Measurements from ENCODE around the gene EPHA2.

Gene EPHA2

GRCh38 chr1:16149146-16149545, 6.7 kb downstream of the EPHA2 start:
- H3K27me3 ChIP-seq (ENCODE audit: control insufficient read depth, insufficient read depth, low read length, poor library complexity, severe bottlenecking) = peaks cover 3% of the 10 kb centered on the region
- 96 to 97% methylated on average over 7 of the region's 7 CpGs for WGBS, 2 experiments

DNA sequence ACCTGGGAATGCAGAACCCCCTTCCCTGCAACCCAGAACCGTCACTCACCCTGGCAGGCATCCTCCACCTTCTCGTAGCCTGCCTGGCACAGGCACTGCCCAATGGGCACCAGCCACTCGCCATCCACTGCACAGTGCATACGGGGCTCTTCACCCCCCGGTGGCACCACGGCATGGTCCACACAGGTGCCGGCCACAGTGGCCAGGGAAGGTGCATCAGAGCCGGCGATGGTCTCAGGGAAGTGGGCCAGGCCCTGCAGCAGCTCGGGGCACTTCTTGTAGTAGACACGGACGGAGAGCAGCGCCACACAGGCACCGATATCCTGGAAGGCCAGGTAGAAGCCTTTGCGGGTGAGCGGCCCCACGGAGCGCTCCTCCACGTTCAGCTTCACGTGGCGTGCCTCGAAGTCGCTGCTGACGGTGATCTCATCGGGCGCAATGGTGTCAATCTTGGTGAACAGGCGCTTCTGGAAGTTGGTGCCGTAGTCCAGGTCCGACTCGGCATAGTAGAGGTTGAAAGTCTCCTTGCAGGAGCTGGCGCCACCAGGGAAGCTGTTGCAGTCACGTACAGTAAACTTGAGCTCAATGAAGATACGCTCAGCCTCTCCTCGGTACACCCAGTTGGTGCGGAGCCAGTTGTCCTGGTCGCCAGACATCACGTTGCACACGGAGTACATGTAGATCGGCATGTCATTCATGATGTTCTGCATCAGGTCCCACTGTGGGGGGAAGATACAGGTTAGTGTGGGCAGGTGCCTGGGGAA, 7.4 kb downstream of the EPHA2 start:
- H3K27me3 ChIP-seq (ENCODE audit: control insufficient read depth, insufficient read depth, low read length, poor library complexity, severe bottlenecking) = peaks cover 3% of the 10 kb centered on the region
- H3K4me1 ChIP-seq (ENCODE audit: control insufficient read depth, insufficient read depth, low read length) = peaks cover 61% of the 10 kb centered on the region
- H3K36me3 ChIP-seq (ENCODE audit: control insufficient read depth, insufficient read depth, low read length) = peaks cover 12% of the 10 kb centered on the region
- no peak overlapping the region for H3K4me3 ChIP-seq (ENCODE audit: insufficient read depth, low read depth, low read length)
- no peak overlapping the region for H3K27ac ChIP-seq (ENCODE audit: insufficient read depth, low read depth, low read length, poor library complexity, severe bottlenecking)
- WGBS, 2 experiments = 94% methylated on average over 39 of the region's 39 CpGs
- H3K9me3 ChIP-seq (ENCODE audit: control insufficient read depth, low read length) = no peaks in the 10 kb centered on the region

More at GRCh38 chr1:16149146-16149545, 6.7 kb downstream of the EPHA2 start:
- Histone ChIP-seq H3K4me3 (ENCODE audit: insufficient read depth, low read depth, low read length) (no peak overlapping the region), H3K27ac (ENCODE audit: insufficient read depth, low read depth, low read length, poor library complexity, severe bottlenecking) (no peak overlapping the region), H3K9me3 (ENCODE audit: control insufficient read depth, low read length) (no peaks in the 10 kb centered on the region), H3K36me3 (ENCODE audit: control insufficient read depth, insufficient read depth, low read length) (peaks cover 11% of the 10 kb centered on the region), H3K4me1 (ENCODE audit: control insufficient read depth, insufficient read depth, low read length) (peaks cover 67% of the 10 kb centered on the region)

GRCh38 chr1:16147156-16147926, 8.5 kb downstream of the EPHA2 start:
- Histone ChIP-seq H3K9me3 (ENCODE audit: control insufficient read depth, low read length) (no peaks in the 10 kb centered on the region), H3K36me3 (ENCODE audit: control insufficient read depth, insufficient read depth, low read length) (peaks cover 18% of the 10 kb centered on the region), H3K4me1 (ENCODE audit: control insufficient read depth, insufficient read depth, low read length) (peaks cover 50% of the 10 kb centered on the region), H3K27me3 (ENCODE audit: control insufficient read depth, insufficient read depth, low read length, poor library complexity, severe bottlenecking) (peaks cover 3% of the 10 kb centered on the region), H3K27ac (ENCODE audit: insufficient read depth, low read depth, low read length, poor library complexity, severe bottlenecking) (peak overlapping the region; percentile 71), H3K4me3 (ENCODE audit: insufficient read depth, low read depth, low read length) (no peak overlapping the region)
- 82 to 89% methylated on average over 10 of the region's 10 CpGs for whole genome bisulfite sequencing, 2 experiments

- Histone ChIP-seq H3K4me3 (ENCODE audit: insufficient read depth, low read depth, low read length) (no peak overlapping the region), H3K4me1 (ENCODE audit: control insufficient read depth, insufficient read depth, low read length) (peaks cover 49% of the 10 kb centered on the region), H3K27me3 (ENCODE audit: control insufficient read depth, insufficient read depth, low read length, poor library complexity, severe bottlenecking) (no peaks in the 10 kb centered on the region), H3K27ac (ENCODE audit: insufficient read depth, low read depth, low read length, poor library complexity, severe bottlenecking) (peak overlapping the region; percentile 71), H3K9me3 (ENCODE audit: control insufficient read depth, low read length) (no peaks in the 10 kb centered on the region), H3K36me3 (ENCODE audit: control insufficient read depth, insufficient read depth, low read length) (peaks cover 18% of the 10 kb centered on the region)
- 18 to 19% methylated on average over 21 to 23 of the region's 23 CpGs for WGBS, 2 experiments
Observed at GRCh38 chr1:16146279-16147155, 9.4 kb downstream of the EPHA2 start.

- 20 to 22% methylated on average over 26 of the region's 26 CpGs for WGBS, 2 experiments
Observed at GRCh38 chr1:16145662-16146278, 10.1 kb downstream of the EPHA2 start.

GRCh38 chr1:16145030-16145661, 10.7 kb downstream of the EPHA2 start:
- 35 to 43% methylated on average over 19 of the region's 19 CpGs for WGBS, 2 experiments
- peaks cover 18% of the 10 kb centered on the region for H3K36me3 ChIP-seq (ENCODE audit: control insufficient read depth, insufficient read depth, low read length)
- H3K27ac ChIP-seq (ENCODE audit: insufficient read depth, low read depth, low read length, poor library complexity, severe bottlenecking) = no peak overlapping the region
- peaks cover 47% of the 10 kb centered on the region for H3K4me1 ChIP-seq (ENCODE audit: control insufficient read depth, insufficient read depth, low read length)
- no peaks in the 10 kb centered on the region for H3K9me3 ChIP-seq (ENCODE audit: control insufficient read depth, low read length)
- H3K4me3 ChIP-seq (ENCODE audit: insufficient read depth, low read depth, low read length) = no peak overlapping the region
- no peaks in the 10 kb centered on the region for H3K27me3 ChIP-seq (ENCODE audit: control insufficient read depth, insufficient read depth, low read length, poor library complexity, severe bottlenecking)

More at GRCh38 chr1:16145662-16146278, 10.1 kb downstream of the EPHA2 start:
- no peak overlapping the region for H3K4me3 ChIP-seq (ENCODE audit: insufficient read depth, low read depth, low read length)
- no peaks in the 10 kb centered on the region for H3K27me3 ChIP-seq (ENCODE audit: control insufficient read depth, insufficient read depth, low read length, poor library complexity, severe bottlenecking)
- peak overlapping the region; percentile 71 for H3K27ac ChIP-seq (ENCODE audit: insufficient read depth, low read depth, low read length, poor library complexity, severe bottlenecking)
- peaks cover 48% of the 10 kb centered on the region for H3K4me1 ChIP-seq (ENCODE audit: control insufficient read depth, insufficient read depth, low read length)
- peaks cover 18% of the 10 kb centered on the region for H3K36me3 ChIP-seq (ENCODE audit: control insufficient read depth, insufficient read depth, low read length)
- no peaks in the 10 kb centered on the region for H3K9me3 ChIP-seq (ENCODE audit: control insufficient read depth, low read length)

- Histone ChIP-seq H3K27ac (ENCODE audit: insufficient read depth, low read depth, low read length, poor library complexity, severe bottlenecking) (no peak overlapping the region), H3K4me1 (ENCODE audit: control insufficient read depth, insufficient read depth, low read length) (peaks cover 53% of the 10 kb centered on the region), H3K4me3 (ENCODE audit: insufficient read depth, low read depth, low read length) (no peak overlapping the region), H3K27me3 (ENCODE audit: control insufficient read depth, insufficient read depth, low read length, poor library complexity, severe bottlenecking) (no peaks in the 10 kb centered on the region), H3K9me3 (ENCODE audit: control insufficient read depth, low read length) (no peaks in the 10 kb centered on the region), H3K36me3 (ENCODE audit: control insufficient read depth, insufficient read depth, low read length) (peaks cover 18% of the 10 kb centered on the region)
- 89% methylated on average over 8 of the region's 8 CpGs for WGBS, 2 experiments
Observed at GRCh38 chr1:16144325-16145029, 11.4 kb downstream of the EPHA2 start.

- H3K27me3 ChIP-seq (ENCODE audit: control insufficient read depth, insufficient read depth, low read length, poor library complexity, severe bottlenecking) = no peaks in the 10 kb centered on the region
- no peak overlapping the region for H3K4me3 ChIP-seq (ENCODE audit: insufficient read depth, low read depth, low read length)
- no peak overlapping the region for H3K27ac ChIP-seq (ENCODE audit: insufficient read depth, low read depth, low read length, poor library complexity, severe bottlenecking)
- no peaks in the 10 kb centered on the region for H3K9me3 ChIP-seq (ENCODE audit: control insufficient read depth, low read length)
- H3K36me3 ChIP-seq (ENCODE audit: control insufficient read depth, insufficient read depth, low read length) = peaks cover 14% of the 10 kb centered on the region
- peaks cover 58% of the 10 kb centered on the region for H3K4me1 ChIP-seq (ENCODE audit: control insufficient read depth, insufficient read depth, low read length)
- 86 to 87% methylated on average over 18 of the region's 18 CpGs for WGBS, 2 experiments
Observed at GRCh38 chr1:16143566-16144324, 12.1 kb downstream of the EPHA2 start.

Measured in ectodermal cell (in vitro differentiated cells).